ENCODE results near the gene TENM4.

DNA sequence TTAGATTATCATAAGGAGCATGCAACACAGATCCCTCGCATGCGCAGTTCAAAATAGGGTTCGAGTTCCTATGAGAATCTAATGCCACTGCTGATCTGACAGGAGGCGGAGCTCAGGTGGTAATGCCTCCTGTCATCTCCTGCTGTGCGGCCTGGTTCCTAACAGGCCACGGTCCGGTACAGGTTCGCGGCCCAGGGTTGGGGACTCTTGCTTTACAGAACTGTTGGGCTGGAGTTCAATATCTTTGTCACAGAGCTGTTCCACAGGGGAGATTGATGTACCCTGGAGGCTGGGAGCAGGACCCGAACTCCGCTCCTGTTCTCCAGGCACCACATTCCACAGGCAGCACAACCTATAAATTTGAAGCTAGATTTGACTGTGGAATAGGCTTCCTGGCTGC, 508.1 kb downstream of the TENM4 start:
- no peak for TF ChIP-seq EZH2phosphoT487 (IDR thresholded peaks at IDR 0.05)
- TF ChIP-seq, protein P1, sequence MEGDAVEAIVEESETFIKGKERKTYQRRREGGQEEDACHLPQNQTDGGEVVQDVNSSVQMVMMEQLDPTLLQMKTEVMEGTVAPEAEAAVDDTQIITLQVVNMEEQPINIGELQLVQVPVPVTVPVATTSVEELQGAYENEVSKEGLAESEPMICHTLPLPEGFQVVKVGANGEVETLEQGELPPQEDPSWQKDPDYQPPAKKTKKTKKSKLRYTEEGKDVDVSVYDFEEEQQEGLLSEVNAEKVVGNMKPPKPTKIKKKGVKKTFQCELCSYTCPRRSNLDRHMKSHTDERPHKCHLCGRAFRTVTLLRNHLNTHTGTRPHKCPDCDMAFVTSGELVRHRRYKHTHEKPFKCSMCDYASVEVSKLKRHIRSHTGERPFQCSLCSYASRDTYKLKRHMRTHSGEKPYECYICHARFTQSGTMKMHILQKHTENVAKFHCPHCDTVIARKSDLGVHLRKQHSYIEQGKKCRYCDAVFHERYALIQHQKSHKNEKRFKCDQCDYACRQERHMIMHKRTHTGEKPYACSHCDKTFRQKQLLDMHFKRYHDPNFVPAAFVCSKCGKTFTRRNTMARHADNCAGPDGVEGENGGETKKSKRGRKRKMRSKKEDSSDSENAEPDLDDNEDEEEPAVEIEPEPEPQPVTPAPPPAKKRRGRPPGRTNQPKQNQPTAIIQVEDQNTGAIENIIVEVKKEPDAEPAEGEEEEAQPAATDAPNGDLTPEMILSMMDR (IDR thresholded peaks at IDR 0.05): no peak
- no peak for TF ChIP-seq EZH2 (IDR thresholded peaks at IDR 0.05)

All from neural progenitor cell (in vitro differentiated cells).